CD14-positive monocyte (primary cell): Measurements from ENCODE around the gene ADD2. TPM values are rescaled to one million over a fixed set of nuclear protein-coding genes. Genes with fewer than 3 reads are reported as not detected.

Experiments used
- DNase-seq, 3 donors: peaks; one replicate each; pipeline ENCODE4 v3.0.0-alpha.2; 2011 to 2022
- H2AFZ ChIP-seq: 2 replicates; pipeline ENCODE4 v1.6.0; 2012; ENCODE audit warnings: mild to moderate bottlenecking, low read depth, low read length, inconsistent platforms; ENCODE audit not compliant: insufficient read depth, poor library complexity, severe bottlenecking
- H3K27ac ChIP-seq, 2 donors: 1 replicate in 1 of 2; 2 replicates in 1 of 2; pipeline ENCODE4 v1.5.1; 2012 to 2013; ENCODE audit warnings: low read length in 2 of 2, control low read depth in 1 of 2, inconsistent platforms in 1 of 2, low read depth in 1 of 2, mild to moderate bottlenecking in 1 of 2
- H3K27me3 ChIP-seq, 2 donors: one replicate each; pipeline versions ENCODE4 v1.6.0 to v1.6.1; 2011 to 2013; ENCODE audit warnings: low read length in 2 of 2; ENCODE audit not compliant: control insufficient read depth in 2 of 2, insufficient read depth in 2 of 2
- H3K36me3 ChIP-seq, 2 donors: replicated peaks in 1 of 2; 1 replicate in 1 of 2; 2 replicates in 1 of 2; pipeline versions ENCODE4 v1.5.1 to v1.6.1; 2012 to 2013; ENCODE audit warnings: low read length in 2 of 2, control low read depth in 1 of 2, inconsistent platforms in 1 of 2, mild to moderate bottlenecking in 1 of 2; ENCODE audit not compliant: insufficient read depth in 2 of 2, control insufficient read depth in 1 of 2
- H3K4me1 ChIP-seq, 2 donors: 1 replicate in 1 of 2; 2 replicates in 1 of 2; pipeline versions ENCODE4 v1.5.1 to v1.6.1; 2012 to 2013; ENCODE audit warnings: low read length in 2 of 2, control low read depth in 1 of 2, inconsistent platforms in 1 of 2, mild to moderate bottlenecking in 1 of 2, moderate library complexity in 1 of 2; ENCODE audit not compliant: insufficient read depth in 2 of 2, control insufficient read depth in 1 of 2
- H3K4me2 ChIP-seq: replicated peaks from 2 replicates; pipeline ENCODE3; 2012; ENCODE audit warnings: low read length, moderate library complexity, mild to moderate bottlenecking; ENCODE audit not compliant: poor library complexity, severe bottlenecking; ENCODE audit errors: extremely low read depth
- H3K4me3 ChIP-seq, 3 experiments: fragments of 200-600 bp in 1 of 3; sonication (generic) in 1 of 3; replicated peaks in 1 of 3; 1 replicate in 2 of 3; 2 replicates in 1 of 3; pipeline ENCODE4 v1.5.1; 2011 to 2013; ENCODE audit warnings: low read length in 3 of 3, mild to moderate bottlenecking in 3 of 3, control low read depth in 2 of 3, low read depth in 2 of 3, inconsistent platforms in 1 of 3, moderate library complexity in 1 of 3
- H3K79me2 ChIP-seq: 2 replicates; pipeline ENCODE4 v1.6.0; 2012; ENCODE audit warnings: mild to moderate bottlenecking, control low read depth, inconsistent platforms, low read length, moderate library complexity; ENCODE audit not compliant: insufficient read depth
- H3K9ac ChIP-seq: 2 replicates; pipeline ENCODE4 v1.6.0; 2017; ENCODE audit warnings: low read length, mild to moderate bottlenecking; ENCODE audit not compliant: insufficient read depth, poor library complexity, severe bottlenecking
- H3K9me3 ChIP-seq, 2 donors: replicated peaks in 1 of 2; 1 replicate in 1 of 2; 2 replicates in 1 of 2; pipeline versions ENCODE4 v1.5.1 to v1.6.1; 2012 to 2013; ENCODE audit warnings: low read length in 2 of 2, control low read depth in 1 of 2; ENCODE audit not compliant: control insufficient read depth in 1 of 2, insufficient read depth in 1 of 2
- H4K20me1 ChIP-seq: 2 replicates; pipeline ENCODE4 v1.6.0; 2012; ENCODE audit warnings: mild to moderate bottlenecking, low read length, control low read depth, moderate library complexity; ENCODE audit not compliant: insufficient read depth
- H3K27ac Mint-ChIP-seq, 7 donors: one replicate each; pipeline ENCODE4 v1.8.0; 2020; ENCODE audit warnings: mild to moderate bottlenecking in 7 of 7, mixed read lengths in 7 of 7, moderate library complexity in 6 of 7, inconsistent platforms in 2 of 7
- H3K27me3 Mint-ChIP-seq, 3 donors: one replicate each; pipeline ENCODE4 v1.8.0; 2021 to 2022; ENCODE audit warnings: low read depth in 3 of 3, mild to moderate bottlenecking in 3 of 3, mixed read lengths in 3 of 3, moderate library complexity in 3 of 3, inconsistent platforms in 1 of 3
- H3K36me3 Mint-ChIP-seq, 2 donors: one replicate each; pipeline ENCODE4 v1.8.0; 2020; ENCODE audit warnings: mixed read lengths in 2 of 2, inconsistent platforms in 1 of 2, mild to moderate bottlenecking in 1 of 2
- H3K4me1 Mint-ChIP-seq: one replicate; pipeline ENCODE4 v1.8.0; 2020; ENCODE audit warnings: mild to moderate bottlenecking, mixed read lengths
- H3K4me3 Mint-ChIP-seq, 2 donors: one replicate each; pipeline ENCODE4 v1.8.0; 2020; ENCODE audit warnings: mild to moderate bottlenecking in 2 of 2, mixed read lengths in 2 of 2, moderate library complexity in 1 of 2
- H3K9me3 Mint-ChIP-seq, 7 donors: one replicate each; pipeline ENCODE4 v1.8.0; 2020 to 2022; ENCODE audit warnings: mixed read lengths in 7 of 7, mild to moderate bottlenecking in 6 of 7, moderate library complexity in 6 of 7, inconsistent platforms in 2 of 7
- WGBS: methylation state at CpG from one replicate; pipeline ENCODE4 v1.1.5; 2013; ENCODE audit warnings: missing lambda C conversion rate; ENCODE audit not compliant: insufficient coverage; 5-methylcytosine and 5-hydroxymethylcytosine counted together
- intact Hi-C, 2 donors: fragments of 100-400 bp; cut with micrococcal nuclease; formaldehyde crosslinking; loops; one replicate each; pipeline versions ENCODE4 v1.15.0 to v1.15.1; 2023
- polyA plus RNA-seq, 3 donors: library from polyadenylated mRNA; depleted of rRNA in 1 of 3; unstranded in 2 of 3; stranded (reverse) in 1 of 3; fragments of 300-500 nt in 2 of 3; fragments of >200 nt in 1 of 3; fragmentation: Illumina TruSeq in 2 of 3; gene quantifications; 1 replicate in 2 of 3; 2 replicates in 1 of 3; pipeline ENCODE4 v1.2.3, GENCODE V29; 2012 to 2021
- TF ChIP-seq, protein P1 (sequence below): fragments of 200-600 bp; IDR thresholded peaks from one replicate; pipeline ENCODE4 v1.8.0; 2022; ENCODE audit warnings: antibody characterized with exemption, mild to moderate bottlenecking

Gene ADD2
- polyA plus RNA-seq, 3 donors = 0.18 to 0.56 (median 0.26) TPM

GRCh38 chr2:70753031-70753430, 15.0 kb downstream of the ADD2 start:
- no peaks in the 10 kb centered on the region for H3K4me1 Mint-ChIP-seq
- Histone ChIP-seq H3K4me1 (no peaks in the 10 kb centered on the region), H3K27ac (no peak overlapping the region), H3K4me2 (no peak overlapping the region), H3K9ac (no peak overlapping the region), H3K79me2 (no peaks in the 10 kb centered on the region), H3K4me3 (no peak overlapping the region), H3K27me3 (peaks cover 8 to 9% of the 10 kb centered on the region in 2 donors), H4K20me1 (no peaks in the 10 kb centered on the region), H3K9me3 (no peaks in the 10 kb centered on the region), H3K36me3 (no peaks in the 10 kb centered on the region), H2AFZ (no peak overlapping the region)
- peaks cover 5 to 14% (median 13%) of the 10 kb centered on the region in 3 donors for H3K27me3 Mint-ChIP-seq
- no peak overlapping the region for H3K4me3 Mint-ChIP-seq
- no peak for DNase-seq
- intact Hi-C loops = no loop called here
- TF ChIP-seq, protein P1, sequence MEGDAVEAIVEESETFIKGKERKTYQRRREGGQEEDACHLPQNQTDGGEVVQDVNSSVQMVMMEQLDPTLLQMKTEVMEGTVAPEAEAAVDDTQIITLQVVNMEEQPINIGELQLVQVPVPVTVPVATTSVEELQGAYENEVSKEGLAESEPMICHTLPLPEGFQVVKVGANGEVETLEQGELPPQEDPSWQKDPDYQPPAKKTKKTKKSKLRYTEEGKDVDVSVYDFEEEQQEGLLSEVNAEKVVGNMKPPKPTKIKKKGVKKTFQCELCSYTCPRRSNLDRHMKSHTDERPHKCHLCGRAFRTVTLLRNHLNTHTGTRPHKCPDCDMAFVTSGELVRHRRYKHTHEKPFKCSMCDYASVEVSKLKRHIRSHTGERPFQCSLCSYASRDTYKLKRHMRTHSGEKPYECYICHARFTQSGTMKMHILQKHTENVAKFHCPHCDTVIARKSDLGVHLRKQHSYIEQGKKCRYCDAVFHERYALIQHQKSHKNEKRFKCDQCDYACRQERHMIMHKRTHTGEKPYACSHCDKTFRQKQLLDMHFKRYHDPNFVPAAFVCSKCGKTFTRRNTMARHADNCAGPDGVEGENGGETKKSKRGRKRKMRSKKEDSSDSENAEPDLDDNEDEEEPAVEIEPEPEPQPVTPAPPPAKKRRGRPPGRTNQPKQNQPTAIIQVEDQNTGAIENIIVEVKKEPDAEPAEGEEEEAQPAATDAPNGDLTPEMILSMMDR = no peak
- H3K9me3 Mint-ChIP-seq = no peaks in the 10 kb centered on the region
- H3K27ac Mint-ChIP-seq = no peak overlapping the region
- no peaks in the 10 kb centered on the region for H3K36me3 Mint-ChIP-seq

DNA sequence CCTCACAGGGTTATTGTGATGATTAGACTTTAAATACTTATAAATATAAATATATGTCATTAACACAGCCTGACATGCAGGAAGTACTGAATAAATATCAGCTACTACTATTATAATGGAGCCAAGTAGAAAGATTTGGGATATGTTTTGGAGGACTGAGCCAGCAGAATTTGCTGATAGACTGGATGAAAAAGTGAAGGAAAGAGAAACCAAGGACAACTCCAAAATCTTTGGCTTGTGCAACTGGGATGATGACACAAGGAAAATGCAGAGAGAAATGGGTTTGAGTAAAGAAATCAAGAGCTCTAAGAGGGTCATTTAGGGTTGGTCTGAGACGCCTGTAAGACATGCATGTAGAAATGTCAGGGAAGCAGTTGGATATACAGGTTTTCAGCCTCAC, 15.6 kb downstream of the ADD2 start:
- Mint-ChIP-seq H3K4me1 (no peaks in the 10 kb centered on the region), H3K4me3 (no peak overlapping the region), H3K27me3 (peaks cover 5 to 13% (median 11%) of the 10 kb centered on the region in 3 donors), H3K9me3 (peaks cover 0 to 2% (median under 1%) of the 10 kb centered on the region in 7 donors), H3K27ac (no peak overlapping the region), H3K36me3 (no peaks in the 10 kb centered on the region)
- no peak overlapping the region for H3K4me3 ChIP-seq
- H3K27me3 ChIP-seq = peaks cover 6 to 9% of the 10 kb centered on the region in 2 donors
- H3K27ac ChIP-seq = no peak overlapping the region
- no peaks in the 10 kb centered on the region for H3K9me3 ChIP-seq
- no peak overlapping the region for H3K9ac ChIP-seq
- H2AFZ ChIP-seq = no peak overlapping the region
- DNase-seq = no peak
- H3K79me2 ChIP-seq = no peaks in the 10 kb centered on the region
- H4K20me1 ChIP-seq = no peaks in the 10 kb centered on the region
- H3K36me3 ChIP-seq = no peaks in the 10 kb centered on the region
- no peaks in the 10 kb centered on the region for H3K4me1 ChIP-seq
- TF ChIP-seq, protein P1 = no peak
- 100% methylated on average over 1 of the region's 1 CpG for WGBS
- intact Hi-C loops = no loop called here
- no peak overlapping the region for H3K4me2 ChIP-seq
